Measurements from ENCODE around the gene EVC2.
A peak's percentile ranks its signal among the peaks of the same experiment; 100 is the strongest.

The EVC2 gene

DNA sequence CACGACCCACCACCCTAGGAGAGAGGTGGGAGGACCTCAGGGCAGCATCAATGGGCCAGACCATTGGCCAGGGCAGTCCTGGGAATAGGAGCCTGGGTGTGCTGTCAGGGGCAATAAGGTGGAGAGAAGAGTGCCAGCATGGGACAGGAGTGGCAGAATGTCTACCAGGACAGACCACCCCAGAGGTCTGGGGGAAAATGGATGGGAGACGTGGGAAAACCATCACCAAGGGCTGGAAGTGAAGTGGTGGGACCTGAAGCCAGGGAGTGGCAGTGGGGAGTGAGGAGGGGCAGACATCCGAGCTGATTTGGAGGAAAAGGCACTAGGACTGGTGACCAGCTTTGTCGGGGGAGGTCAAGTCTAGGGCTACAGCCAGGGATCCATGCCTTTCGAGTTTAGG, 993 bp downstream of the EVC2 start:
- Histone ChIP-seq H3K36me3 (no peaks in the 10 kb centered on the region), H3K4me1 (no peaks in the 10 kb centered on the region), H3K27me3 (peaks cover 48% of the 10 kb centered on the region), H3K4me3 (ENCODE audit: low read depth, low read length) (no peak overlapping the region), H3K9me3 (peaks cover 3% of the 10 kb centered on the region; the same call in 1 of the 2 replicates)
- TF ChIP-seq CTCF (IDR thresholded peaks at IDR 0.05; ENCODE audit: low read depth, low read length), result no peak
- DNase-seq, result no peak

- no peak overlapping the region for H3K4me3 ChIP-seq (ENCODE audit: low read depth, low read length)
- no peak for DNase-seq
- peaks cover 3% of the 10 kb centered on the region; the same call in 1 of the 2 replicates for H3K9me3 ChIP-seq
- no peak for TF ChIP-seq CTCF (IDR thresholded peaks at IDR 0.05; ENCODE audit: low read depth, low read length)
- H3K36me3 ChIP-seq, result no peaks in the 10 kb centered on the region
- peaks cover 41% of the 10 kb centered on the region for H3K27me3 ChIP-seq
- H3K4me1 ChIP-seq, result no peaks in the 10 kb centered on the region
Measured at GRCh38 chr4:5706486-5707290, 1.7 kb downstream of the EVC2 start.

- Histone ChIP-seq H3K4me1 (no peaks in the 10 kb centered on the region), H3K9me3 (peaks cover 3% of the 10 kb centered on the region; the same call in 1 of the 2 replicates), H3K4me3 (ENCODE audit: low read depth, low read length) (no peak overlapping the region), H3K36me3 (no peaks in the 10 kb centered on the region), H3K27me3 (peaks cover 32% of the 10 kb centered on the region)
- TF ChIP-seq CTCF (IDR thresholded peaks at IDR 0.05; ENCODE audit: low read depth, low read length), result no peak
- DNase-seq, result peak; percentile 56
Measured at GRCh38 chr4:5705647-5706320, 2.6 kb downstream of the EVC2 start.

DNA sequence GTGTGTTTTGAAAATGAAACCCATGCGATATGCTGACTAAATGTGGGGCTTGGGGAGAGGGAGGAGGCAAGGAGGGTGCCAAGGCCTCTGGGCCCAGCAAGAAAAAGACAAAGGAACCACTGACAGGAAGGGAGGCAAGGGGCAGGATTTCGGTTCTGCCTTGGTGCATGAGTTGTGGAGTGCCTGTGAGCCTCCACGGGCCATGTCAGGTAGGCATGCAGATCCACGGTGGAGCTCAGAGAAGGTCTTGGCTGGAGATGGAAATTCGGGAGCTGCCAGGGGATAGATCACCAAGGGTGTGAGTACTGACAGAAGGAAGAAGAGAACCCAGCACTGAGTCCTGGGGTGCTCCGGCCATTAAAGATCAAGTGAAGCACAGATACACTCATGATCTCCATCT, 4.1 kb downstream of the EVC2 start:
- DNase-seq, result no peak
- no peaks in the 10 kb centered on the region for H3K36me3 ChIP-seq
- peaks cover 17% of the 10 kb centered on the region for H3K27me3 ChIP-seq
- H3K9me3 ChIP-seq, result peaks cover 3% of the 10 kb centered on the region; the same call in 1 of the 2 replicates
- no peak overlapping the region for H3K4me3 ChIP-seq (ENCODE audit: low read depth, low read length)
- TF ChIP-seq CTCF (IDR thresholded peaks at IDR 0.05; ENCODE audit: low read depth, low read length), result no peak
- no peaks in the 10 kb centered on the region for H3K4me1 ChIP-seq

- TF ChIP-seq CTCF (IDR thresholded peaks at IDR 0.05; ENCODE audit: low read depth, low read length), result no peak
- H3K9me3 ChIP-seq, result peaks cover 3% of the 10 kb centered on the region; the same call in 1 of the 2 replicates
- no peak for DNase-seq
- H3K4me1 ChIP-seq, result no peaks in the 10 kb centered on the region
- no peaks in the 10 kb centered on the region for H3K36me3 ChIP-seq
- H3K27me3 ChIP-seq, result peaks cover 13% of the 10 kb centered on the region
- no peak overlapping the region for H3K4me3 ChIP-seq (ENCODE audit: low read depth, low read length)
Measured at GRCh38 chr4:5703831-5704230, 4.5 kb downstream of the EVC2 start.

DNA sequence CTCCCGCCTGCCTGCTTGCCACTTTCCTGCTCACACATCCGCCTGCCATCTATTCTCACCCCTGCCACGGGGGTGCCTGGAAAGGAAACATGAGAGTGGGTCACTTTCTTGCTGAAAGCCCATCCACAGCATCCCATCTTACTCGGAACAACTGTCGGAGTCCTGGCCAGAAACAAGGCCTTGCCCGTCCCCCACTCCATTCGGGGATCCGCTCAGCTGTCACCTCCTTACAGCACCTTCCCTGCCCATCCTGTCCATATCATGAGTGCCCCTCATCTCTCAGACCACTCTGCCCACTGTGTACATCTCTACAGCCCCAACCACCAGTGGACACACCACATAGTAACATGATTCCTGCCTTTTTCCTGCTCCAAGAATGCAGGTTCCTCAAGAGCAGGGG, 6.4 kb downstream of the EVC2 start:
- H3K4me3 ChIP-seq (ENCODE audit: low read depth, low read length), result no peak overlapping the region
- H3K27me3 ChIP-seq, result no peaks in the 10 kb centered on the region
- H3K9me3 ChIP-seq, result peaks cover 3% of the 10 kb centered on the region; the same call in 1 of the 2 replicates
- no peak for TF ChIP-seq CTCF (IDR thresholded peaks at IDR 0.05; ENCODE audit: low read depth, low read length)
- no peaks in the 10 kb centered on the region for H3K36me3 ChIP-seq
- no peak for DNase-seq
- H3K4me1 ChIP-seq, result no peaks in the 10 kb centered on the region
